Right lobe of liver (tissue), 6 donors: ENCODE data around the gene MINAR1. TPM values are rescaled to one million over a fixed set of nuclear protein-coding genes. Genes with fewer than 3 reads are reported as not detected.
A peak's percentile ranks its signal among the peaks of the same experiment; 100 is the strongest.

Source experiments
- ATAC-seq, 4 donors: fragments of 200-7000 bp; cut with Tn5 transposase; one replicate each; pipeline ENCODE4 v1.9.1; 2020; ENCODE audit warnings: mild to moderate bottlenecking in 4 of 4, moderate library complexity in 4 of 4
- DNase-seq, 3 donors: peaks; one replicate each; pipeline ENCODE4 v3.0.0-alpha.2; 2020
- H3K27ac ChIP-seq, 3 donors: fragments of 200-600 bp; one replicate each; pipeline ENCODE4 v1.8.0; 2022
- H3K27me3 ChIP-seq, 2 donors: fragments of 200-600 bp; one replicate each; pipeline ENCODE4 v1.8.0; 2022
- H3K36me3 ChIP-seq, 4 donors: fragments of 200-600 bp; sonication (generic) in 1 of 4; one replicate each; pipeline versions ENCODE4 v1.5.1 to v1.8.0; 2017 to 2022; ENCODE audit warnings: control low read depth in 1 of 4
- H3K4me1 ChIP-seq, 4 donors: fragments of 200-600 bp; sonication (generic) in 1 of 4; one replicate each; pipeline versions ENCODE4 v1.5.1 to v1.8.0; 2017 to 2022; ENCODE audit warnings: control low read depth in 1 of 4
- H3K4me3 ChIP-seq, 3 donors: fragments of 200-600 bp; one replicate each; pipeline ENCODE4 v1.8.0; 2022
- H3K9me3 ChIP-seq, 4 donors: fragments of 200-600 bp; sonication (generic) in 1 of 4; one replicate each; pipeline versions ENCODE4 v1.5.1 to v1.8.0; 2017 to 2022; ENCODE audit warnings: control low read depth in 1 of 4
- CTCF ChIP-seq, 4 donors: fragments of 200-600 bp in 3 of 4; fragments of 450-650 bp in 1 of 4; IDR thresholded peaks; one replicate each; pipeline versions ENCODE4 v1.5.1 to v1.8.0; 2016 to 2022; ENCODE audit warnings: antibody characterized with exemption in 4 of 4, mild to moderate bottlenecking in 2 of 4
- POLR2A ChIP-seq: fragments of 450-650 bp; IDR thresholded peaks from one replicate; pipeline ENCODE4 v1.6.1; 2017; ENCODE audit warnings: antibody characterized with exemption, mild to moderate bottlenecking
- WGBS: methylation state at CpG from one replicate; pipeline ENCODE4 v1.1.6; 2018; ENCODE audit warnings: low coverage, low lambda C conversion rate; ENCODE audit not compliant: insufficient coverage; ENCODE audit errors: missing lambda C conversion rate; 5-methylcytosine and 5-hydroxymethylcytosine counted together
- intact Hi-C, 2 donors: fragments of 100-400 bp; cut with DNase I; formaldehyde crosslinking; loops; one replicate each; pipeline versions ENCODE4 v1.11.2 to v1.14.1; 2022
- total RNA-seq, 6 experiments: library from RNA; depleted of rRNA in 2 of 6; stranded (reverse); fragments of >200 nt in 2 of 6; fragmentation: NEBNext Ultra II Directional in 3 of 6; extraction: Animal tissue kit (Norgen Biotek cat#: 25700) in 3 of 6; gene quantifications; one replicate each; pipeline versions ENCODE4 v1.1.0 to v1.2.4, GENCODE V29; 2016 to 2023
- donor health status: DM: no; HTN: yes; CAD: no.
- donor health status: DM: no; HTN: no; CAD: no.
- donor health status: DM: no; HTN: no; CAD: no.
- donor health status: DM: no; HTN: yes; CAD: no.
- donor health status: DM: no; HTN: yes; CAD: no.

MINAR1 gene
- total RNA-seq, 6 experiments from 2014 or later = 0.06 to 0.12 (median 0.07) TPM; not detected in 3

- Histone ChIP-seq H3K9me3 (no peaks in the 10 kb centered on the region), H3K27me3 (peaks cover 0 to 15% of the 10 kb centered on the region in 2 donors), H3K4me1 (peaks cover 0 to 11% (median 0%) of the 10 kb centered on the region in 4 donors), H3K4me3 (no peak overlapping the region), H3K27ac (no peak overlapping the region), H3K36me3 (no peaks in the 10 kb centered on the region)
- WGBS = 77% methylated on average over 8 of the region's 8 CpGs
- ATAC-seq (no peak), DNase-seq (no peak)
- no peak for TF ChIP-seq POLR2A
- no peak for TF ChIP-seq CTCF (IDR thresholded peaks at IDR 0.05)
- intact Hi-C loops = no loop called here
Observed at GRCh38 chr15:79436037-79436780, 4.1 kb downstream of the MINAR1 start.

GRCh38 chr15:79437275-79438000 is 5.3 kb downstream of the MINAR1 start:
- ATAC-seq = no peak
- intact Hi-C loops = no loop called here

GRCh38 chr15:79439236-79439635 is 7.1 kb downstream of the MINAR1 start:
- Histone ChIP-seq H3K9me3 (no peaks in the 10 kb centered on the region), H3K27me3 (no peaks in the 10 kb centered on the region), H3K27ac (no peak overlapping the region), H3K36me3 (no peaks in the 10 kb centered on the region), H3K4me1 (no peaks in the 10 kb centered on the region), H3K4me3 (no peak overlapping the region)
- no peak for TF ChIP-seq POLR2A
- no peak for TF ChIP-seq CTCF (IDR thresholded peaks at IDR 0.05)
- intact Hi-C loops = no loop called here
- WGBS = 93% methylated on average over 3 of the region's 5 CpGs
- DNase-seq (no peak), ATAC-seq (peak in 1 of 4 donors; percentile 19)

More at GRCh38 chr15:79437275-79438000, 5.3 kb downstream of the MINAR1 start:
- no peaks in the 10 kb centered on the region for H3K9me3 ChIP-seq
- H3K27ac ChIP-seq = no peak overlapping the region
- TF ChIP-seq CTCF (IDR thresholded peaks at IDR 0.05) = no peak
- no peak for TF ChIP-seq POLR2A
- no peak overlapping the region for H3K4me3 ChIP-seq
- no peak for DNase-seq
- no peaks in the 10 kb centered on the region for H3K36me3 ChIP-seq
- 88% methylated on average over 2 of the region's 2 CpGs for WGBS
- H3K27me3 ChIP-seq = peaks cover 0 to 5% of the 10 kb centered on the region in 2 donors
- H3K4me1 ChIP-seq = no peaks in the 10 kb centered on the region

- no peak overlapping the region for H3K4me3 ChIP-seq
- H3K4me1 ChIP-seq = no peaks in the 10 kb centered on the region
- no peaks in the 10 kb centered on the region for H3K27me3 ChIP-seq
- WGBS = 64% methylated on average over 4 of the region's 7 CpGs
- no peak overlapping the region for H3K27ac ChIP-seq
- no peaks in the 10 kb centered on the region for H3K36me3 ChIP-seq
- TF ChIP-seq CTCF (IDR thresholded peaks at IDR 0.05) (no peak), POLR2A (no peak)
- H3K9me3 ChIP-seq = no peaks in the 10 kb centered on the region
- intact Hi-C loops = no loop called here
- ATAC-seq (no peak), DNase-seq (no peak)
Observed at GRCh38 chr15:79440355-79440908, 8.3 kb downstream of the MINAR1 start.
